GM23248 (cell line): ENCODE results near the gene EPB41L4B.

Source experiments
- EZH2 ChIP-seq: fragments of 200-600 bp; sonication (generic); IDR thresholded peaks from 2 replicates; pipeline ENCODE4 v1.6.1; 2018; ENCODE audit warnings: antibody characterized with exemption, mild to moderate bottlenecking; ENCODE audit not compliant: insufficient read depth, poor library complexity, severe bottlenecking
- EZH2phosphoT487 ChIP-seq: fragments of 200-600 bp; sonication (generic); IDR thresholded peaks from 2 replicates; pipeline ENCODE4 v1.6.1; 2018; ENCODE audit warnings: antibody characterized with exemption, moderate library complexity, mild to moderate bottlenecking, low read depth; ENCODE audit not compliant: insufficient read depth

- TF ChIP-seq EZH2 (no peak), EZH2phosphoT487 (no peak)
These were observed 171.1 kb downstream of the EPB41L4B start for GRCh38 chr9:109149722-109150121.
